ENCODE results near the gene HECA.
"Not testable (repeated sequence)": the region's sequence is repeated elsewhere in the genome, so short reads cannot be mapped to it uniquely, and the experiment has no call there.

HECA gene

GRCh38 chr6:139112146-139112545 is 22.7 kb upstream of the HECA start:
- no peak for TF ChIP-seq CTCF (IDR thresholded peaks at IDR 0.05; ENCODE audit: low read depth, low read length, missing control alignments)
- no peak for DNase-seq (ENCODE audit: low read depth)
- in situ Hi-C loops (cut with HindIII; ENCODE audit: low sequenced_read_pairs), result no loop called here
- no peak overlapping the region for H3K4me3 ChIP-seq (ENCODE audit: low read depth, low read length)

- no peak for TF ChIP-seq CTCF (IDR thresholded peaks at IDR 0.05; ENCODE audit: low read depth, low read length, missing control alignments)
- no peak overlapping the region for H3K4me3 ChIP-seq (ENCODE audit: low read depth, low read length)
- DNase-seq (ENCODE audit: low read depth), result no peak
- in situ Hi-C loops (cut with HindIII; ENCODE audit: low sequenced_read_pairs), result no loop called here
Observed at GRCh38 chr6:139112561-139112960, 22.3 kb upstream of the HECA start.

DNA sequence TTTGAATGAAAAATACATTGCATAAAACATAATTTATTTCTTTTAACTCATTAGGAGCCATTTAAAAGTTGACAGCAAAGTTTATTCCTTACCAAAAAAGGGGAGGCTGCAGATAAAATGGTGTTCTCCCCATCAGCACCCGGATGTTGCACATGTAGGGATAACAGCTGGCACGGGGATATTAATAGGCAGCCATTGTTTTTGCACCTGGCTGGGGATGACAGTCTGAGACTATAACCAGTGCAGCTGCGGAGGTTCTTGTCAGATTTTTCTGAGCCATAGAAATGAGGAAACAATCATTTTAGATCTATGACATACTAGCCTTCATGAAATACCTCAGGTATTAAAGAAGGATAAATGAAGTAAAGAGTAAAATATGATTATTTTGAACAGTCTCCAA is 20.1 kb upstream of the HECA start:
- in situ Hi-C loops (cut with HindIII; ENCODE audit: low sequenced_read_pairs), result no loop called here
- TF ChIP-seq CTCF (IDR thresholded peaks at IDR 0.05; ENCODE audit: low read depth, low read length, missing control alignments), result no peak
- no peak overlapping the region for H3K4me3 ChIP-seq (ENCODE audit: low read depth, low read length)
- DNase-seq (ENCODE audit: low read depth), result no peak

DNA sequence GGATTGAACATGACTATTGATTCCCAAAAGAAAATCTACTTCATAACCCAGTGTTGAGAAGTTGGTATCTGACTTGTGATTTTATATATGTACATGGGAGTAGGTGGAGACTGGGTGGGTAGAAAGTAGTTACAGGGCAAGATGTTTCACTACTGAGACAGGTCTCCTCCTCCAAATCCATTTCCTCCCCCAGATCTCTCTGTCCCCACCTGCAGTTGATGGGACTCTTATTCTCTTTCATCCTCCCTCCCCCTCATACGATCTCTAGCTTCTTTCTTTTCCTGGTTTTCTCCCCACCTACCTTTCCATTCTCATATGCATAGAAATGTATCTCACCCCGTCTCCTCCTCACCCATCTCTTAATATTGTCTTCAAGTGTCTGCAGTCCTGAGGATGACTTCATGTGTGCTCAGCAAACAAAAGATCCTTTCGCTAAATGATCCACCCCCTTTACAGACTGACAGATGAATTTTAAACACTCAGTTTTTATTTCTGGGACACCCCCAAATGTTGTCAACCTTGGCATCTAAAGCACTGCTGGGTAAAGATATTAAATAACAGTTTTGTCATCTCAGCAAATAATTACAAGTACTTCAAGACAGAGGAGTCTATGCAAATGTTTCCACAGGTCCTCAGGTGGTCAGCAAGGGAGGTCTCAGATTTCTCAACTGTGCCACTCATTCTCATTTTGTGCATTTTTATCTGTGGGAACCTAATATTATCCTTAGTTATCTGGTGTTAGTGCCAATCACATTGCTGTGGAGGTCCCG is 18.7 kb upstream of the HECA start:
- no peak for DNase-seq (ENCODE audit: low read depth)
- in situ Hi-C loops (cut with HindIII; ENCODE audit: low sequenced_read_pairs), result no loop called here

DNA sequence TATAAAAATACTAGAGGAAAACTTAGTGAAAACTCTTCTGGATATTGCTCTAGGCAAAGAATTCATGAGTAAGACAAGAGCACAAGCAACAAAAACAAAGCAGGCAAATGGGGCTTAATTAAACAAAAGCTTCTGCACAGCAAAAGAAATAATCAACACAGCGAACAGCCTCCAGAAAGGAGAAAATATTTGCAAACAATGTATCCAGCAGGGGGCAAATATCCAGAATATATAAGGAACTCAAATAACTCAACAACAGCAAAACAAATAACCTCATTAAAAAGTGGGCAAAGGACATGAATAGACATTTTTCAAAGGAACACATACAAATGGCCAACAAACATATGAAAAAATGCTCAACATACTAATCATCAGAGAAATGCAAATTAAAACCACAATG is 17.1 kb upstream of the HECA start:
- no peak for TF ChIP-seq CTCF (IDR thresholded peaks at IDR 0.05; ENCODE audit: low read depth, low read length, missing control alignments)
- no peak for DNase-seq (ENCODE audit: low read depth)
- no peak overlapping the region for H3K4me3 ChIP-seq (ENCODE audit: low read depth, low read length)
- in situ Hi-C loops (cut with HindIII; ENCODE audit: low sequenced_read_pairs), result no loop called here

More for the DNA sequence above, 18.7 kb upstream of the HECA start:
- TF ChIP-seq CTCF (IDR thresholded peaks at IDR 0.05; ENCODE audit: low read depth, low read length, missing control alignments), result no peak
- H3K4me3 ChIP-seq (ENCODE audit: low read depth, low read length), result no peak overlapping the region

GRCh38 chr6:139119552-139119951 is 15.3 kb upstream of the HECA start:
- in situ Hi-C loops (cut with HindIII; ENCODE audit: low sequenced_read_pairs), result no loop called here
- no peak for TF ChIP-seq CTCF (IDR thresholded peaks at IDR 0.05; ENCODE audit: low read depth, low read length, missing control alignments)
- no peak for DNase-seq (ENCODE audit: low read depth)
- H3K4me3 ChIP-seq (ENCODE audit: low read depth, low read length), result no peak overlapping the region

DNA sequence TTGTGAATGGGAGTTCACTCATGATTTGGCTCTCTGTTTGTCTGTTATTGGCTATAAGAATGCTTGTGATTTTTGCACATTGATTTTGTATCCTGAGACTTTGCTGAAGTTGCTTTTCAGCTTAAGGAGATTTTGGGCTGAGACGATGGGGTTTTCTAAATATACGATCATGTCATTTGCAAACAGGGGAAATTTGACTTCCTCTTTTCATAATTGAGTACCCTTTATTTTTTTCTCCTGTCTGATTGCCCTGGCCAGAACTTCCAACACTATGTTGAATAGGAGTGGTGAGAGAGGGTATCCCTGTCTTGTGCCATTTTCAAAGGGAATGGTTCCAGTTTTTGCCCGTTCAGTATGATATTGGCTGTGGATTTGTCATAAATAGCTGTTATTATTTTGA is 12.1 kb upstream of the HECA start:
- H3K4me3 ChIP-seq (ENCODE audit: low read depth, low read length); DNase-seq (ENCODE audit: low read depth); in situ Hi-C loops (cut with HindIII; ENCODE audit: low sequenced_read_pairs): not testable (repeated sequence)

Measured in astrocyte of the cerebellum (primary cell).